Endothelial cell of umbilical vein (primary cell): ENCODE results near the gene ACTR2. TPM values are rescaled to one million over a fixed set of nuclear protein-coding genes. Genes with fewer than 3 reads are reported as not detected.

Experiments used
- BruUV-seq: library from RNA; stranded (reverse); fragments of 400-500 nt; replicated peaks from 2 replicates; lab custom pipeline; 2021; lab: Mats Ljungman, UMichigan
- CTCF ChIA-PET: fragments of 300-600, 350-600 bp; sonication (Branson Sonifier 250); formaldehyde crosslinking; loops from one replicate; lab custom pipeline; 2021; ENCODE audit warnings: antibody characterized with exemption, inconsistent platforms; lab: Charles Lee
- POLR2A ChIA-PET: fragments of 300-600, 350-600 bp; sonication (Branson Sonifier 250); formaldehyde crosslinking; loops from one replicate; lab custom pipeline; 2021; ENCODE audit warnings: antibody characterized with exemption, inconsistent platforms; lab: Charles Lee
- DNase-seq: peaks from one replicate; pipeline ENCODE4 v3.0.0-alpha.2; 2011; ENCODE audit warnings: low read depth, low spot score
- FAIRE-seq: peaks from 2 replicates; lab custom pipeline; 2011; peaks lifted over from hg19 to GRCh38; lab: Jason Lieb, UNC
- H2AFZ ChIP-seq: 2 replicates; pipeline ENCODE4 v1.6.0; 2012; ENCODE audit warnings: low read depth, low read length, control low read depth, inconsistent platforms
- H3K27ac ChIP-seq: 2 replicates; pipeline ENCODE4 v1.5.1; 2011; ENCODE audit warnings: low read depth, mild to moderate bottlenecking, control low read depth, low read length, moderate library complexity; ENCODE audit not compliant: insufficient read depth
- H3K27me3 ChIP-seq, 2 experiments: 2 replicates each; pipeline versions ENCODE4 v1.6.0 to v1.6.1; 2011; ENCODE audit warnings: low read length in 2 of 2, mixed read lengths in 1 of 2; ENCODE audit not compliant: control insufficient read depth in 2 of 2, insufficient read depth in 2 of 2
- H3K36me3 ChIP-seq, 2 experiments: 2 replicates in 1 of 2; 3 replicates in 1 of 2; pipeline ENCODE4 v1.5.1; 2011; ENCODE audit warnings: low read length in 2 of 2, mild to moderate bottlenecking in 1 of 2, moderate library complexity in 1 of 2; ENCODE audit not compliant: control insufficient read depth in 2 of 2, insufficient read depth in 2 of 2; ENCODE audit errors: extremely low read depth in 1 of 2
- H3K4me1 ChIP-seq: 3 replicates; pipeline ENCODE4 v1.5.1; 2011; ENCODE audit warnings: mild to moderate bottlenecking, low read length; ENCODE audit not compliant: control insufficient read depth, insufficient read depth; ENCODE audit errors: extremely low read depth
- H3K4me2 ChIP-seq: 2 replicates; pipeline ENCODE4 v1.6.1; 2011; ENCODE audit warnings: low read length, control low read depth, mixed read lengths; ENCODE audit not compliant: insufficient read depth
- H3K4me3 ChIP-seq, 3 experiments: fragments of 200-600 bp in 1 of 3; sonication (generic), shearing (Covaris generic) in 1 of 3; replicated peaks in 1 of 3; 2 replicates each; pipeline ENCODE4 v1.5.1; 2011 to 2016; ENCODE audit warnings: control low read depth in 3 of 3, low read length in 3 of 3, mild to moderate bottlenecking in 2 of 3, inconsistent platforms in 1 of 3, low read depth in 1 of 3, moderate library complexity in 1 of 3; ENCODE audit not compliant: insufficient read depth in 1 of 3
- H3K79me2 ChIP-seq: 2 replicates; pipeline ENCODE4 v1.6.0; 2012; ENCODE audit warnings: low read length, inconsistent platforms; ENCODE audit not compliant: control insufficient read depth, insufficient read depth
- H3K9ac ChIP-seq: replicated peaks from 2 replicates; pipeline ENCODE3; 2011; ENCODE audit warnings: low read length, control low read depth; ENCODE audit not compliant: insufficient read depth; ENCODE audit errors: extremely low read depth
- H3K9me1 ChIP-seq: replicated peaks from 3 replicates; pipeline ENCODE4 v1.6.0; 2011; ENCODE audit warnings: mild to moderate bottlenecking, low read length; ENCODE audit not compliant: control insufficient read depth, insufficient read depth; ENCODE audit errors: extremely low read depth
- H3K9me3 ChIP-seq: replicated peaks from 2 replicates; pipeline ENCODE4 v1.5.1; 2012; ENCODE audit warnings: low read length, inconsistent platforms; ENCODE audit not compliant: control insufficient read depth, insufficient read depth
- H4K20me1 ChIP-seq: replicated peaks from 2 replicates; pipeline ENCODE3; 2011; ENCODE audit warnings: mild to moderate bottlenecking, low read length; ENCODE audit not compliant: control insufficient read depth, insufficient read depth; ENCODE audit errors: extremely low read depth
- EZH2 ChIP-seq: IDR thresholded peaks from 2 replicates; pipeline ENCODE4 v1.6.1; 2012; ENCODE audit warnings: borderline replicate concordance, low read depth, mild to moderate bottlenecking, moderate library complexity, low read length, inconsistent platforms; ENCODE audit not compliant: severe bottlenecking
- FOS ChIP-seq: IDR thresholded peaks from 2 replicates; pipeline ENCODE4 v1.6.1; 2011; ENCODE audit warnings: mild to moderate bottlenecking, low read length, moderate library complexity, borderline replicate concordance; ENCODE audit not compliant: insufficient read depth
- GATA2 ChIP-seq: IDR thresholded peaks from 2 replicates; pipeline ENCODE4 v1.7.0; 2011; ENCODE audit warnings: low read depth, mild to moderate bottlenecking, moderate library complexity, mixed read lengths, low read length; ENCODE audit not compliant: insufficient read length, insufficient read depth
- JUN ChIP-seq: IDR thresholded peaks from 2 replicates; pipeline ENCODE4 v1.6.1; 2011; ENCODE audit warnings: borderline replicate concordance, low read depth; ENCODE audit not compliant: insufficient read length, insufficient read depth
- MYC ChIP-seq: IDR thresholded peaks from one replicate; pipeline ENCODE4 v1.6.1; 2011; ENCODE audit warnings: mild to moderate bottlenecking, low read depth, low read length
- POLR2A ChIP-seq: IDR thresholded peaks from 2 replicates; pipeline ENCODE4 v1.6.1; 2012; ENCODE audit warnings: low read depth, mild to moderate bottlenecking, control low read depth, low read length
- POLR2AphosphoS5 ChIP-seq: IDR thresholded peaks from 2 replicates; pipeline ENCODE4 v1.6.1; 2012; ENCODE audit warnings: low read depth, mild to moderate bottlenecking, control low read depth, low read length, moderate library complexity; ENCODE audit not compliant: insufficient read depth
- dilution Hi-C: fragments of 300-500 bp; cut with MboI; formaldehyde crosslinking; loops from one replicate; pipeline ENCODE4 v1.15.0; 2019; ENCODE audit warnings: low sequenced_read_pairs; ENCODE audit not compliant: extremely low pct_ligation_motif_present
- intact Hi-C: fragments of 100-400 bp; cut with micrococcal nuclease; formaldehyde crosslinking; loops from one replicate; pipeline ENCODE4 v1.10.0; 2022
- polyA plus RNA-seq, 4 experiments: library from polyadenylated mRNA; depleted of rRNA in 3 of 4; stranded (reverse) in 3 of 4; unstranded in 1 of 4; fragments of >200 nt; gene quantifications; 2 replicates each; pipeline versions ENCODE4 v1.2.1 to v1.2.3, GENCODE V29; 2011 to 2012; ENCODE audit warnings: missing spikeins in 1 of 4
- total RNA-seq: library from RNA; stranded (reverse); gene quantifications from 2 replicates; pipeline ENCODE4 v1.2.3, GENCODE V29; 2021
- TF ChIP-seq, protein P1 (sequence below): IDR thresholded peaks from 2 replicates; pipeline ENCODE4 v1.6.1; 2011; ENCODE audit not compliant: insufficient read depth, insufficient read length
- TF ChIP-seq, protein P2 (sequence below), 2 donors: IDR thresholded peaks; 1 replicate in 1 of 2; 2 replicates in 1 of 2; pipeline ENCODE4 v1.5.1; 2011; ENCODE audit warnings: low read length in 2 of 2, mild to moderate bottlenecking in 2 of 2, moderate library complexity in 2 of 2, control low read depth in 1 of 2, inconsistent platforms in 1 of 2, low read depth in 1 of 2; ENCODE audit not compliant: insufficient read depth in 1 of 2; ENCODE audit errors: extremely low read depth in 1 of 2

ACTR2 gene
- total and polyA plus RNA-seq, 2 donors (not counting 3 experiments of a cell fraction or from before 2014, with no cell fraction given), result 48.7 to 287 TPM

DNA sequence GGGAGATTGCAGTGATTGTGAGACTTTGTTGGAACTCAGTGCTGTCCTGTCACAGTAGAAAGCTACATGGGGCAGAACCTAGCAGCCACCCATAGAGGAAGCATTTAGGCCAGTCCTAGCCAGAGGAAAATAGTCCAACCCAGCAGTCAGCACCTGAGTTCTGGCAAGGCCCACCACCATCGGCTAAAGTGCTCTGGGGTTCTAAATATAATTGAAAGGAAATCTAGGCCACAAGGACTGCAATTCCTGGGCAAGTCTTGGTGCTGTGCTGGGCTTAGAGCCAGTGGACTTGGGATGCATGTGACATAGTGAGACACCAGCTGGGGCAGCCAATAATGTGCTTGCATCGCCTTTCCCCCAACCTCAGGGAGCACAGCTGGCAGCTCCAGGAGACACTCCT is 28.9 kb upstream of the ACTR2 start:
- no peaks in the 10 kb centered on the region for H3K4me1 ChIP-seq
- H3K4me3 ChIP-seq, result no peak overlapping the region
- TF ChIP-seq POLR2AphosphoS5 (no peak), POLR2A (no peak), MYC (no peak), GATA2 (no peak), JUN (no peak), FOS (no peak), EZH2 (no peak)
- TF ChIP-seq, protein P1, sequence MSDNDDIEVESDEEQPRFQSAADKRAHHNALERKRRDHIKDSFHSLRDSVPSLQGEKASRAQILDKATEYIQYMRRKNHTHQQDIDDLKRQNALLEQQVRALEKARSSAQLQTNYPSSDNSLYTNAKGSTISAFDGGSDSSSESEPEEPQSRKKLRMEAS, result no peak
- TF ChIP-seq, protein P2, sequence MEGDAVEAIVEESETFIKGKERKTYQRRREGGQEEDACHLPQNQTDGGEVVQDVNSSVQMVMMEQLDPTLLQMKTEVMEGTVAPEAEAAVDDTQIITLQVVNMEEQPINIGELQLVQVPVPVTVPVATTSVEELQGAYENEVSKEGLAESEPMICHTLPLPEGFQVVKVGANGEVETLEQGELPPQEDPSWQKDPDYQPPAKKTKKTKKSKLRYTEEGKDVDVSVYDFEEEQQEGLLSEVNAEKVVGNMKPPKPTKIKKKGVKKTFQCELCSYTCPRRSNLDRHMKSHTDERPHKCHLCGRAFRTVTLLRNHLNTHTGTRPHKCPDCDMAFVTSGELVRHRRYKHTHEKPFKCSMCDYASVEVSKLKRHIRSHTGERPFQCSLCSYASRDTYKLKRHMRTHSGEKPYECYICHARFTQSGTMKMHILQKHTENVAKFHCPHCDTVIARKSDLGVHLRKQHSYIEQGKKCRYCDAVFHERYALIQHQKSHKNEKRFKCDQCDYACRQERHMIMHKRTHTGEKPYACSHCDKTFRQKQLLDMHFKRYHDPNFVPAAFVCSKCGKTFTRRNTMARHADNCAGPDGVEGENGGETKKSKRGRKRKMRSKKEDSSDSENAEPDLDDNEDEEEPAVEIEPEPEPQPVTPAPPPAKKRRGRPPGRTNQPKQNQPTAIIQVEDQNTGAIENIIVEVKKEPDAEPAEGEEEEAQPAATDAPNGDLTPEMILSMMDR (IDR thresholded peaks at IDR 0.05; ENCODE audit: extremely low read depth in 1 of 2, insufficient read depth in 1 of 2, low read depth in 1 of 2, low read length in 2 of 2), result no peak
- BruUV-seq, result no TSS peak
- H3K36me3 ChIP-seq, result no peaks in the 10 kb centered on the region
- FAIRE-seq, result no peak
- dilution Hi-C loops (no loop called here), intact Hi-C loops (no loop called here)
- H2AFZ ChIP-seq, result no peak overlapping the region
- H3K27ac ChIP-seq, result no peak overlapping the region
- H3K9me1 ChIP-seq, result no peaks in the 10 kb centered on the region
- H4K20me1 ChIP-seq, result no peaks in the 10 kb centered on the region
- CTCF ChIA-PET, result no interaction called here
- H3K27me3 ChIP-seq, result peaks cover 0 to 12% of the 10 kb centered on the region in 2 experiments
- no peak overlapping the region for H3K9ac ChIP-seq
- POLR2A ChIA-PET, result no interaction called here
- H3K79me2 ChIP-seq, result no peaks in the 10 kb centered on the region
- no peak overlapping the region for H3K4me2 ChIP-seq
- no peaks in the 10 kb centered on the region for H3K9me3 ChIP-seq
- no peak for DNase-seq
